ENCODE measurements around the gene OGA. TPM values are rescaled to one million over a fixed set of nuclear protein-coding genes. Genes with fewer than 3 reads are reported as not detected.

OGA gene
- total and polyA plus RNA-seq, 2 of the 8 experiments (the other 6 are each of a cell fraction or from before 2014, with no cell fraction given) = 31.2 to 107 TPM

GRCh38 chr10:101838416-101838970 is 20.2 kb upstream of the OGA start (continued):
- no peak for TF ChIP-seq ATF2 (IDR thresholded peaks at IDR 0.05; ENCODE audit: low read length)
- no peak for TF ChIP-seq SIX5 (IDR thresholded peaks at IDR 0.05; ENCODE audit: low read depth, low read length)
- TF ChIP-seq ZNF274 (IDR thresholded peaks at IDR 0.05; ENCODE audit: borderline replicate concordance, extremely low read depth, low read length) = no peak
- TF ChIP-seq FOSL1 (IDR thresholded peaks at IDR 0.05; ENCODE audit: insufficient read depth, low read depth, low read length) = no peak
- no peak for TF ChIP-seq ASH2L (IDR thresholded peaks at IDR 0.05; ENCODE audit: low read length)
- no peak for TF ChIP-seq POLR2A (IDR thresholded peaks at IDR 0.05; ENCODE audit: control extremely low read depth in 1 of 2, low read depth in 2 of 2, low read length in 2 of 2)

All from H1 (cell line).